HepG2 (cell line): ENCODE data around the gene IFIT1B. TPM values are rescaled to one million over a fixed set of nuclear protein-coding genes. Genes with fewer than 3 reads are reported as not detected.
A peak's percentile ranks its signal among the peaks of the same experiment; 100 is the strongest.

ENCODE experiments used
- EEA1 ChIP-seq: sonication (generic); formaldehyde crosslinking; IDR thresholded peaks from 2 replicates; pipeline ENCODE4 v1.5.1; 2020; ENCODE audit warnings: mild to moderate bottlenecking, missing genetic modification reagents, borderline replicate concordance
- FOXC1 ChIP-seq: sonication (generic); formaldehyde crosslinking; IDR thresholded peaks from 2 replicates; pipeline ENCODE4 v1.8.0; 2022; ENCODE audit warnings: mild to moderate bottlenecking, missing genetic modification reagents, borderline replicate concordance
- FOXP1 ChIP-seq, 2 experiments: fragments of 450-650 bp in 1 of 2; IDR thresholded peaks; 2 replicates each; pipeline ENCODE4 v1.6.1; 2017 to 2018; ENCODE audit warnings: antibody characterized with exemption in 1 of 2
- ISX ChIP-seq: sonication (generic); formaldehyde crosslinking; conservative IDR thresholded peaks from 2 replicates; pipeline ENCODE4 v1.5.0; 2020; ENCODE audit warnings: missing genetic modification reagents
- KDM5A ChIP-seq: fragments of 200-600 bp; sonication (generic); IDR thresholded peaks from 2 replicates; pipeline ENCODE4 v1.7.0; 2018; ENCODE audit warnings: antibody characterized with exemption, mild to moderate bottlenecking, low read length, borderline replicate concordance
- KLF6 ChIP-seq: IDR thresholded peaks from 2 replicates; pipeline ENCODE4 v1.8.0; 2016; ENCODE audit warnings: missing biosample characterization, missing genetic modification reagents
- KMT2B ChIP-seq: IDR thresholded peaks from 2 replicates; pipeline ENCODE4 v1.6.1; 2016; ENCODE audit warnings: missing genetic modification reagents, missing compliant biosample characterization
- MED8 ChIP-seq: sonication (generic); formaldehyde crosslinking; IDR thresholded peaks from 2 replicates; pipeline ENCODE4 v1.8.1; 2023; ENCODE audit warnings: mild to moderate bottlenecking, missing genetic modification reagents; ENCODE audit not compliant: insufficient replicate concordance
- NFATC3 ChIP-seq: sonication (generic); formaldehyde crosslinking; IDR thresholded peaks from 2 replicates; pipeline ENCODE4 v1.5.1; 2020; ENCODE audit warnings: mild to moderate bottlenecking, missing genetic modification reagents
- POLR2A ChIP-seq, 2 experiments: IDR thresholded peaks; 2 replicates each; pipeline ENCODE4 v1.6.1; 2011; ENCODE audit warnings: low read depth in 2 of 2, low read length in 2 of 2, mild to moderate bottlenecking in 1 of 2, moderate library complexity in 1 of 2; ENCODE audit not compliant: insufficient read depth in 1 of 2
- RBFOX2 ChIP-seq: fragments of 200-400 bp; formaldehyde crosslinking; IDR thresholded peaks from 2 replicates; pipeline ENCODE4 v1.6.1; 2017; ENCODE audit warnings: low read depth, mild to moderate bottlenecking, low read length
- RBM22 ChIP-seq: fragments of 200-400 bp; formaldehyde crosslinking; optimal IDR thresholded peaks from 2 replicates; pipeline ENCODE3; 2017; ENCODE audit warnings: mild to moderate bottlenecking, low read length, moderate library complexity
- SRSF1 ChIP-seq: fragments of 200-400 bp; formaldehyde crosslinking; optimal IDR thresholded peaks from 2 replicates; pipeline ENCODE3; 2017; ENCODE audit warnings: mild to moderate bottlenecking, low read depth, low read length, moderate library complexity
- SSRP1 ChIP-seq: IDR thresholded peaks from 2 replicates; pipeline ENCODE4 v1.6.1; 2016; ENCODE audit warnings: control low read depth
- ZBTB7A ChIP-seq: sonication (generic); formaldehyde crosslinking; IDR thresholded peaks from 2 replicates; pipeline ENCODE4 v1.8.0; 2022; ENCODE audit warnings: mild to moderate bottlenecking, missing genetic modification reagents
- ZKSCAN5 ChIP-seq: sonication (generic); formaldehyde crosslinking; IDR thresholded peaks from 2 replicates; pipeline ENCODE4 v1.5.1; 2020; ENCODE audit warnings: mild to moderate bottlenecking, missing genetic modification reagents
- ZNF446 ChIP-seq: sonication (generic); formaldehyde crosslinking; IDR thresholded peaks from 2 replicates; pipeline ENCODE4 v1.5.0; 2020; ENCODE audit warnings: mild to moderate bottlenecking, missing genetic modification reagents
- ZNF546 ChIP-seq: sonication (generic); formaldehyde crosslinking; conservative IDR thresholded peaks from 2 replicates; pipeline ENCODE4 v1.8.1; 2023; ENCODE audit warnings: mild to moderate bottlenecking, missing genetic modification reagents
- ZNF572 ChIP-seq: sonication (generic); formaldehyde crosslinking; IDR thresholded peaks from 2 replicates; pipeline ENCODE4 v1.5.1; 2020; ENCODE audit warnings: mild to moderate bottlenecking, missing genetic modification reagents
- ZNF589 ChIP-seq: sonication (generic); formaldehyde crosslinking; conservative IDR thresholded peaks from 2 replicates; pipeline ENCODE4 v1.8.0; 2022; ENCODE audit warnings: mild to moderate bottlenecking, moderate library complexity, missing genetic modification reagents
- polyA plus RNA-seq, 8 experiments: library from polyadenylated mRNA; depleted of rRNA in 3 of 8; stranded (reverse) in 7 of 8; unstranded in 1 of 8; fragments of >200 nt; fragmentation: Illumina TruSeq in 4 of 8; extraction: Trizol in 4 of 8; gene quantifications; 2 replicates each; pipeline versions ENCODE4 v1.2.1 to v1.2.3, GENCODE V29; 2011 to 2016; ENCODE audit warnings: low read depth in 4 of 8, missing spikeins in 1 of 8, mixed read lengths in 1 of 8; ENCODE audit not compliant: insufficient read depth in 1 of 8
- total RNA-seq, 5 experiments: library from RNA; depleted of rRNA; stranded (reverse); fragments of >200 nt; fragmentation: Illumina TruSeq; extraction: Trizol; gene quantifications; 2 replicates each; pipeline ENCODE4 v1.2.3, GENCODE V29; 2016; ENCODE audit warnings: low read depth in 1 of 5
- TF ChIP-seq, protein P1 (sequence below): sonication (generic); formaldehyde crosslinking; IDR thresholded peaks from 2 replicates; pipeline ENCODE4 v1.4.0; 2020; ENCODE audit warnings: missing genetic modification reagents
- TF ChIP-seq, protein P2 (sequence below): sonication (generic); formaldehyde crosslinking; IDR thresholded peaks from 2 replicates; pipeline ENCODE4 v1.8.1; 2023; ENCODE audit warnings: mild to moderate bottlenecking, moderate library complexity, missing genetic modification reagents
- TF ChIP-seq, protein P3 (sequence below): sonication (generic); formaldehyde crosslinking; IDR thresholded peaks from 2 replicates; pipeline ENCODE4 v1.4.0; 2020; ENCODE audit warnings: missing genetic modification reagents
- TF ChIP-seq, protein P4 (sequence below): sonication (generic); formaldehyde crosslinking; IDR thresholded peaks from 2 replicates; pipeline ENCODE4 v1.4.0; 2020; ENCODE audit warnings: missing genetic modification reagents

Gene IFIT1B
- total and polyA plus RNA-seq, 2 of the 13 experiments (the other 11 are each of a cell fraction or from before 2014, with no cell fraction given): not detected

DNA sequence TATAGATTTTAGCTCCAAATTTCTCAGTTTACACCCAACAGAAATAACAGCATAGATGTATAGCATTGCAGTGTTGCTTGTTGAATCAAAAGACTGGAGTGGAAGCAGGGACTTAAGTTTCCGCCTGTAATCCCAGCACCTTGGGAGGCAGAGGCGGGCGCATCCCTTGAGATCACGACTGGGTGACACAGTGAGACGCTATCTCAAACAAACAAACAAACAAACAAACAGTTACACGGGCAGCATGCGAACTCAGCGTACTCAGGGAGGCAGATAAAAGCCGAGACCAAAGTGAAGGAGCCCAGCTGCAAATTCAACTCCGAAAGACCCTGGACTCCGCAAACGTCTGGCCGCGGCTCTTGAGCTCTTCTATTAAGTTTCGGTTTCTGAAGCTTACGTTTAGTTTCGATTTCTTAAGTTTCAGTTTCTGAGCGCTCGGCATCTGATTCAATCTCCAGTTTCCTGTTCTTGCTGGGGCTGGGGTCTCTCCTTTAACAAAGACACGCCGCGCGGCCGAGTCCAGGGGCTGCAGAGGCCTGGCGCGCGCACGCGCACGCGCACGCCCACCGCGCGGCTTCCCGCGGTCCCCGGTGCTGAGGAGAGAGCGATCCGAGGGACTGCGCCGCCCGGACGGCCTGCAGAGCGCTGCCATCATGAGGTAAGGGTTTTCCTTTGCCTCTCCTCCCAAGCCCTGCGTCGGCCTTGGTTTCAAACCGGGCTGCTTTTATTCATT is 36.5 kb downstream of the IFIT1B start, which contains the start of gene IFIT5 (continued):
- no peak for TF ChIP-seq NFATC3 (CRISPR knock-in tag)
- no peak for TF ChIP-seq FOXP1 (IDR thresholded peaks at IDR 0.05)
- no peak for TF ChIP-seq FOXP1 (CRISPR knock-in tag; IDR thresholded peaks at IDR 0.05)
- TF ChIP-seq KMT2B (CRISPR knock-in tag): 0 out of 2 replicates have a peak, but pooled peaks have one; percentile 19
- TF ChIP-seq KLF6 (CRISPR knock-in tag): no peak
- no peak for TF ChIP-seq ZKSCAN5 (CRISPR knock-in tag)
- peak; percentile 84 for TF ChIP-seq ZBTB7A (CRISPR knock-in tag)
- TF ChIP-seq, protein P1, sequence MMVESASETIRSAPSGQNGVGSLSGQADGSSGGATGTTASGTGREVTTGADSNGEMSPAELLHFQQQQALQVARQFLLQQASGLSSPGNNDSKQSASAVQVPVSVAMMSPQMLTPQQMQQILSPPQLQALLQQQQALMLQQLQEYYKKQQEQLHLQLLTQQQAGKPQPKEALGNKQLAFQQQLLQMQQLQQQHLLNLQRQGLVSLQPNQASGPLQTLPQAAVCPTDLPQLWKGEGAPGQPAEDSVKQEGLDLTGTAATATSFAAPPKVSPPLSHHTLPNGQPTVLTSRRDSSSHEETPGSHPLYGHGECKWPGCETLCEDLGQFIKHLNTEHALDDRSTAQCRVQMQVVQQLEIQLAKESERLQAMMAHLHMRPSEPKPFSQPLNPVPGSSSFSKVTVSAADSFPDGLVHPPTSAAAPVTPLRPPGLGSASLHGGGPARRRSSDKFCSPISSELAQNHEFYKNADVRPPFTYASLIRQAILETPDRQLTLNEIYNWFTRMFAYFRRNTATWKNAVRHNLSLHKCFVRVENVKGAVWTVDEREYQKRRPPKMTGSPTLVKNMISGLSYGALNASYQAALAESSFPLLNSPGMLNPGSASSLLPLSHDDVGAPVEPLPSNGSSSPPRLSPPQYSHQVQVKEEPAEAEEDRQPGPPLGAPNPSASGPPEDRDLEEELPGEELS (CRISPR knock-in tag): peak; percentile 43; the same call in 1 of the 2 replicates
- TF ChIP-seq POLR2A (IDR thresholded peaks at IDR 0.05; ENCODE audit: insufficient read depth in 1 of 2, low read depth in 2 of 2, low read length in 2 of 2): peak in 1 of 2 experiments; percentile 61; a peak in 2 of 4 replicates
- TF ChIP-seq MED8: no peak
- TF ChIP-seq ZNF546 (CRISPR knock-in tag): peak; percentile 74; the same call in 1 of the 2 replicates
- TF ChIP-seq FOXC1 (CRISPR knock-in tag): peak; percentile 29; the same call in 1 of the 2 replicates
- TF ChIP-seq ZNF572 (CRISPR knock-in tag): no peak
- TF ChIP-seq, protein P2, sequence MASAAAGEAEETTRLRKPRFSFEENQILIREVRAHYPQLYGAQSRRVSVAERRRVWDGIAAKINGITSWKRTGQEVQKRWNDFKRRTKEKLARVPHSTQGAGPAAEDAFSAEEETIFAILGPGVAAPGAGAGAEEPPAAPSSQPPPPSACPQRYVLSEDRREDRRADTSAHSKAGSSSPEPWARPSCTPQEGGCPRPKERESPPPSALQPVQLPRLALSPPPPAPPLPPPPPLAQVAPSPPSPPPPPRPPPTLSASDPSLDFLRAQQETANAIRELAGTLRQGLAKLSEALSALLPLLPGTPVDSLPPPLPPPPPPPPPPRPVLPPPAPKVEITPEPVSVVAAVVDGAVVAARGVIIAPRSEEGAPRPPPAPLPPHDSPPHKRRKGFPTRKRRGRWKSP (CRISPR knock-in tag): no peak
- peak; percentile 65; the same call in 1 of the 2 replicates for TF ChIP-seq ISX
- TF ChIP-seq SRSF1: no peak
- no peak for TF ChIP-seq EEA1 (CRISPR knock-in tag)
- no peak for TF ChIP-seq ZNF589
- TF ChIP-seq RBM22: no peak
- TF ChIP-seq, protein P3, sequence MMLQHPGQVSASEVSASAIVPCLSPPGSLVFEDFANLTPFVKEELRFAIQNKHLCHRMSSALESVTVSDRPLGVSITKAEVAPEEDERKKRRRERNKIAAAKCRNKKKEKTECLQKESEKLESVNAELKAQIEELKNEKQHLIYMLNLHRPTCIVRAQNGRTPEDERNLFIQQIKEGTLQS: 0 out of 2 replicates have a peak, but pooled peaks have one; percentile 24
- TF ChIP-seq, protein P4, sequence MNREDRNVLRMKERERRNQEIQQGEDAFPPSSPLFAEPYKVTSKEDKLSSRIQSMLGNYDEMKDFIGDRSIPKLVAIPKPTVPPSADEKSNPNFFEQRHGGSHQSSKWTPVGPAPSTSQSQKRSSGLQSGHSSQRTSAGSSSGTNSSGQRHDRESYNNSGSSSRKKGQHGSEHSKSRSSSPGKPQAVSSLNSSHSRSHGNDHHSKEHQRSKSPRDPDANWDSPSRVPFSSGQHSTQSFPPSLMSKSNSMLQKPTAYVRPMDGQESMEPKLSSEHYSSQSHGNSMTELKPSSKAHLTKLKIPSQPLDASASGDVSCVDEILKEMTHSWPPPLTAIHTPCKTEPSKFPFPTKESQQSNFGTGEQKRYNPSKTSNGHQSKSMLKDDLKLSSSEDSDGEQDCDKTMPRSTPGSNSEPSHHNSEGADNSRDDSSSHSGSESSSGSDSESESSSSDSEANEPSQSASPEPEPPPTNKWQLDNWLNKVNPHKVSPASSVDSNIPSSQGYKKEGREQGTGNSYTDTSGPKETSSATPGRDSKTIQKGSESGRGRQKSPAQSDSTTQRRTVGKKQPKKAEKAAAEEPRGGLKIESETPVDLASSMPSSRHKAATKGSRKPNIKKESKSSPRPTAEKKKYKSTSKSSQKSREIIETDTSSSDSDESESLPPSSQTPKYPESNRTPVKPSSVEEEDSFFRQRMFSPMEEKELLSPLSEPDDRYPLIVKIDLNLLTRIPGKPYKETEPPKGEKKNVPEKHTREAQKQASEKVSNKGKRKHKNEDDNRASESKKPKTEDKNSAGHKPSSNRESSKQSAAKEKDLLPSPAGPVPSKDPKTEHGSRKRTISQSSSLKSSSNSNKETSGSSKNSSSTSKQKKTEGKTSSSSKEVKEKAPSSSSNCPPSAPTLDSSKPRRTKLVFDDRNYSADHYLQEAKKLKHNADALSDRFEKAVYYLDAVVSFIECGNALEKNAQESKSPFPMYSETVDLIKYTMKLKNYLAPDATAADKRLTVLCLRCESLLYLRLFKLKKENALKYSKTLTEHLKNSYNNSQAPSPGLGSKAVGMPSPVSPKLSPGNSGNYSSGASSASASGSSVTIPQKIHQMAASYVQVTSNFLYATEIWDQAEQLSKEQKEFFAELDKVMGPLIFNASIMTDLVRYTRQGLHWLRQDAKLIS (CRISPR knock-in tag): no peak
- no peak for TF ChIP-seq SSRP1 (CRISPR knock-in tag)
- peak; percentile 85 for TF ChIP-seq RBFOX2
- TF ChIP-seq KDM5A: peak; percentile 48; the same call in 1 of the 2 replicates
- peak; percentile 65; the same call in 1 of the 2 replicates for TF ChIP-seq ZNF446
